HCT116 (cell line): Measurements from ENCODE around the gene NONO.

Experiments
- CEBPB ChIP-seq: IDR thresholded peaks from 2 replicates; pipeline ENCODE4 v1.6.1; 2012; ENCODE audit warnings: low read depth
- CTCF ChIP-seq, 3 experiments: fragments of 200-600 bp in 1 of 3; sonication (generic) in 1 of 3; IDR thresholded peaks in 2 of 3; conservative IDR thresholded peaks in 1 of 3; 2 replicates each; pipeline ENCODE4 v1.5.1; 2012 to 2017; ENCODE audit warnings: low read depth in 2 of 3, low read length in 2 of 3, antibody characterized with exemption in 1 of 3, borderline replicate concordance in 1 of 3, control low read depth in 1 of 3, mild to moderate bottlenecking in 1 of 3, mixed read lengths in 1 of 3, mixed run types in 1 of 3, moderate library complexity in 1 of 3; ENCODE audit not compliant: insufficient read depth in 1 of 3
- EGR1 ChIP-seq: IDR thresholded peaks from 2 replicates; pipeline ENCODE4 v1.6.1; 2012; ENCODE audit warnings: low read depth
- EZH2 ChIP-seq: fragments of 200-600 bp; sonication (generic); IDR thresholded peaks from 2 replicates; pipeline ENCODE4 v1.6.1; 2017; ENCODE audit warnings: antibody characterized with exemption, mixed run types
- POLR2A ChIP-seq: IDR thresholded peaks from 2 replicates; pipeline ENCODE4 v1.7.0; 2011; ENCODE audit warnings: borderline replicate concordance; ENCODE audit not compliant: insufficient read depth, insufficient read length; ENCODE audit errors: extremely low read depth
- POLR2AphosphoS5 ChIP-seq: IDR thresholded peaks from 2 replicates; pipeline ENCODE4 v1.6.1; 2011; ENCODE audit warnings: mild to moderate bottlenecking, low read depth, low read length, moderate library complexity
- RAD21 ChIP-seq: IDR thresholded peaks from 2 replicates; pipeline ENCODE4 v1.6.1; 2012; ENCODE audit warnings: low read depth, mild to moderate bottlenecking
- REST ChIP-seq: IDR thresholded peaks from 2 replicates; pipeline ENCODE4 v1.6.1; 2012; ENCODE audit warnings: low read depth
- SIN3A ChIP-seq: IDR thresholded peaks from 2 replicates; pipeline ENCODE4 v1.6.1; 2012; ENCODE audit warnings: low read depth
- SP1 ChIP-seq: IDR thresholded peaks from 2 replicates; pipeline ENCODE4 v1.6.1; 2012; ENCODE audit warnings: low read depth
- ZFX ChIP-seq: fragments of 450-650 bp; IDR thresholded peaks from 2 replicates; pipeline ENCODE4 v1.6.1; 2017
- TF ChIP-seq, protein P1 (sequence below): IDR thresholded peaks from 2 replicates; pipeline ENCODE4 v1.6.1; 2012

- TF ChIP-seq CTCF (IDR thresholded peaks at IDR 0.05 in 2 of 3, conservative IDR thresholded peaks at IDR 0.05 in 1 of 3; ENCODE audit: borderline replicate concordance in 1 of 3, insufficient read depth in 1 of 3, low read depth in 2 of 3, low read length in 2 of 3) (no peak), RAD21 (no peak), POLR2A (no peak), EZH2 (no peak), POLR2AphosphoS5 (no peak; the same call in 1 of the 2 replicates), REST (no peak), CEBPB (no peak), SP1 (no peak), SIN3A (no peak), EGR1 (no peak), ZFX (no peak)
- TF ChIP-seq, protein P1, sequence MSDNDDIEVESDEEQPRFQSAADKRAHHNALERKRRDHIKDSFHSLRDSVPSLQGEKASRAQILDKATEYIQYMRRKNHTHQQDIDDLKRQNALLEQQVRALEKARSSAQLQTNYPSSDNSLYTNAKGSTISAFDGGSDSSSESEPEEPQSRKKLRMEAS = no peak
Observed at GRCh38 chrX:71301195-71301924, 17.9 kb downstream of the NONO start, which contains the start of gene ITGB1BP2.
